GM19467 (cell line): ENCODE data around the gene SLC39A11.
"Not testable (repeated sequence)": the region's sequence is repeated elsewhere in the genome, so short reads cannot be mapped to it uniquely, and the experiment has no call there.

Experiments used
- ATAC-seq: cut with Tn5 transposase; IDR thresholded peaks from one replicate; pipeline ENCODE4 v1.9.1; 2021; ENCODE audit warnings: mild to moderate bottlenecking, moderate library complexity; ENCODE audit not compliant: unreplicated experiment

The SLC39A11 gene

DNA sequence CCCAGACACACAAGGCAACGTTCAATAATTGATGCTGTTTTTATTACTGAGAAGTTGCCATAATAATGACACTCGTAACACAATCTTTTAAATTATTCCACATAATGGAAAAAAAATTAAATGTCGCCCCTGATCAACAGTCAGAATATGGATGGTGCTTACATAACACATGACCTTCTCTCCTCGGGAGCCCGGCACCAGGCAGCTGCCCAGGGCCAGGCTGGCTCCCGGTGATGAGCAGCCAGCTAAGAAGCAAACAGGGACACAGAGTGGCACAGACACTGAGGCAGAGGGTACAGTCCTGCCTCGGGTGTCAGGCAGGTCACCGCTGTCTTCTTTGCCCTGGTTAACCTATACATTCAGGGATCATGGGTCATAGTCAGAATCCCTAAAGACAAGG lies 137.9 kb downstream of the SLC39A11 start:
- ATAC-seq = no peak

GRCh38 chr17:72953621-72954020 lies 138.9 kb downstream of the SLC39A11 start:
- ATAC-seq = no peak

- no peak for ATAC-seq
These were observed 139.7 kb downstream of the SLC39A11 start for GRCh38 chr17:72952641-72953315.

DNA sequence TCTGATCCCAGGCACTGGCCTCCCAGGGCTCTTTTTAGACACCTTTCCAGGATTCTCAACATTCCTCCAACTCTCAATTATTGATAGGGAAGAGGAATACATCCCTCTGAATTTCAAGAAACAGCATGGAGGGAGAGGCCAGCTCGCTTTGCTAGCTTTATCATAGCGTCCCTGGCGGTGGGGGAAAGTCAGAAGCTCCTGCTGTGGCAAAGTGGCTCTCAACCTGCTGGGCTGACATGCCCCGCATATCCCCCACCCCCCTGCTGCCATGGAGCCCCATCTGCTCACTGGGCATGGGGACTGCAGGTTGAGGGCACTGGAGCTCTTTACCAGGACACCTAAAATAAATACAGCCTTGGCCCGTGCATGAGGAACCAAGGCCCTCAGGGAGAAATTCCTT lies 140.3 kb downstream of the SLC39A11 start:
- ATAC-seq = no peak

DNA sequence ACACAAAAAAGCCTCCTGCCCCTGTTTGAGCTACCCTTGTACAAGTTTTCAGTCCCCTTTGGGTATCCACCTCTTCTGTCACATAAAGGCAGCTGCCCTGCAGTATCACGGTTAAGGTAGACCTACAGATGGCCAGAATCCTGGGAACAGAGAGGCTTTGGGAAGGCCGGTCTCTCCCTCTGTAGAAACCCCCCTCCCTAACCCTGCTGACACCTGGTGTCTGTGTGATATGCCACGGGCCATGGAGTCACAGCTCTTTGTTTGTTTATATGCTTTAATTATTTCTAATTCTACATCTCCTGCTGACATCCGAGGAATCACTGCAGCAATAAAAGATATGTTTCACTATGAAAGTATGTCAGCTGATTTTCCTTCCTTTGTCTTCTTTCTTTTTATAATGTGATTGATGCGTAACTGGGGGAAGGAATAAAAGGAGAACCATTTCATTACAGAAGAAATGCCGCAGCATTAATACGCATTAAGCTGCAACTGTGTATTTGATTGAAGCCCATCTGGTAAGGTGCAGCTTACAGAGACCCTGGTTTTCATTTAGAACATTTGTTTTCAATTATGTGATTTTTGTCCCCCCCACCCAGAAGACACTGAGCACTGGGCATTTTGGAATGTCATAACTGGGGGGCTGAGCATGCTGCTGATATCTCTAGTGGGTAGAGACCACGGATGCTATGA lies 142.1 kb downstream of the SLC39A11 start:
- ATAC-seq = no peak

GRCh38 chr17:72948115-72948514 lies 144.4 kb downstream of the SLC39A11 start:
- no peak for ATAC-seq

DNA sequence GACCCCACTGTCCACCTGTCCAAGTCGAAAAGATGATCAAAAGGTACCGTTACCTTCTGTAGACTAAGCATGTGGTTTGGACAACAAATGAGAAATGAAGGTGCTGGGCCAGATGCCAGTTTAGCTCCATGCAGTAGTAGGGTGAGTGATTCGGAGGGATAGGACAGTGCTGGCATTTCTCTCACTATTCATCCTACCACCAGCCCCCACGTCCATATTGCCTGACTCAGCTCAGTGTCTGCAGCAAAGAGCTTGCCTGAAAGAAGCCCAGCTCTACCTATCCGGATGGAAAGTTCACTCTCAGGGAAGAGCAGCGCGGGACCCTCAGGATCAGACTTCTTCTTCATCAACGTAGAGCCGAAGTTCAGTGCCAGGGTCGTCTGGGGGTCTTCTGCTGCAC lies 145.0 kb downstream of the SLC39A11 start:
- no peak for ATAC-seq

GRCh38 chr17:72946696-72947095 lies 145.8 kb downstream of the SLC39A11 start:
- no peak for ATAC-seq

DNA sequence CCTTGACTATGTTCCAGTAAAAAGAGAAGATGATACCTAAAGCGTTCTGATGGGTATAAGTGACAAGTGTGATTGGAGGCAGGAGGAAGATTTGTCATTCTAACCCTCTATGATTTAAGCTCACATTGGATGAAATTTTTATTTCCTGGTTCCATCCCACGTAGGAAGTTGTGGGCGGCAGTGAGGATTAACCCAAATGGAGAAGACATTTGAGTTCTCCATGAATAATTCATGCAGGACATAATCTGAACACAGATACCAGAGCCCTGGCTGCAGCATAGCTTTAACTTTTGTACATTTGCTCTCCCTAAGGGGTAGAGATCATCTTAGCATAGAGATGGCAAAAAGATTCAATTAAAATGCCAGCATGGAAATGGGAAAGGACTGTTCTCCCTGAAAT lies 146.3 kb downstream of the SLC39A11 start:
- ATAC-seq = no peak

GRCh38 chr17:72945473-72945872 lies 147.0 kb downstream of the SLC39A11 start:
- ATAC-seq = no peak

GRCh38 chr17:72943826-72944689 lies 148.4 kb downstream of the SLC39A11 start:
- ATAC-seq = no peak

GRCh38 chr17:72942579-72942978 lies 149.9 kb downstream of the SLC39A11 start:
- no peak for ATAC-seq

DNA sequence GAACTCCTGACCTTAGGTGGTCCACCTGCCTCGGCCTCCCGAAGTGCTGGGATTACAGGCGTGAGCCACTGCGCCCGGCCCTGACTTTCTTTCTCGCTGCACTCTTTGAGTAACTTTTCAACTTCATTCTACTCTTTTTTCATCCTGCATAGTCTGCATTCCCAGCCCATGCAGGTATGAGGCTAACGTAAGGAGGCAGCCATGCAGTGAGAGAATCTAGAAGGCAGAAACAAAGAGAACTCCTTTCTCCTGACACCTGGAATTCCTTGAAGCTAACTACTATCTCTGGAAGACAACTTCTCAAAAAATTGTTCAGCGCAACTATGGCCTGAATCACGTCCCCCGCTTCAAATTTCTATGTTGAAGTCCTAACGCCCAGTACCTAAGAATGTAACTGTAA lies 152.0 kb downstream of the SLC39A11 start:
- ATAC-seq = no peak

DNA sequence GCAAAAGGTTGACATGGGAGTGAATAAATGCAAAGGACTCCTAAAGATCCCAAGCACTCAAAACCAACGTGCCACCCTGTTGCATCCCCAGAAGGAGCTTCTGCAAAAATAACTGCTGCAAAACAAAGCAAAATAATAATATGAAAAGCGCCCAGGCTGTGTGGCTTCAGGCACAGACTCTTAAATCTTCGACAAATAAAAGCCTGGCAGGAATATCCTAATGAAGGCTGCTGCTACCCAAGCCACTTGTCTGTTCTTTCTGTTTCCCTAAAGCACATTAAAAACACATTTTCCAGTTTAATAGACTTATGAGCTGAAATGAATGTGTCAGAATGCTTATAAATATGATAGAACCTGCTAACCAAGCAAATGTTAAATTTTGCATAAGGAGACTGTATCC lies 154.0 kb downstream of the SLC39A11 start:
- no peak for ATAC-seq

GRCh38 chr17:72937707-72938106 lies 154.8 kb downstream of the SLC39A11 start:
- ATAC-seq = no peak

DNA sequence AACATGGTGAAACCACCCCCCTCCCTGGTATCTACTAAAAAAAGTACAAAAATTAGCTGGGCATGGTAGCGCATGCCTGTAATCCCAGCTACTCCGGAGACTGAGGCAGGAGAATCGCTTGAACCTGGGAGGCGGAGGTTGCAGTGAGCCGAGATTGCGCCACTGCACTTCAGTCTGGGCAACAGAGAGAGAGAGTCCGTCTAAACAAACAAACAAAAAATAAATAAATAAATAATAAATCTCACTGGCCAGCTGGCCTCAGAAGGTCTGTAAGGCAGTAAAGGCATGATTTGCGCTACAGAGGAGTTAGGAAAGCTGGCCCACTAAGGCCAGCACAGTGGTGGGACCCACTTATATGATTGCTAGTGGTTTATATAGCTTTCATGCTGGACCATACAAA lies 155.2 kb downstream of the SLC39A11 start:
- ATAC-seq = not testable (repeated sequence)

GRCh38 chr17:72935984-72936383 lies 156.5 kb downstream of the SLC39A11 start:
- ATAC-seq = no peak

DNA sequence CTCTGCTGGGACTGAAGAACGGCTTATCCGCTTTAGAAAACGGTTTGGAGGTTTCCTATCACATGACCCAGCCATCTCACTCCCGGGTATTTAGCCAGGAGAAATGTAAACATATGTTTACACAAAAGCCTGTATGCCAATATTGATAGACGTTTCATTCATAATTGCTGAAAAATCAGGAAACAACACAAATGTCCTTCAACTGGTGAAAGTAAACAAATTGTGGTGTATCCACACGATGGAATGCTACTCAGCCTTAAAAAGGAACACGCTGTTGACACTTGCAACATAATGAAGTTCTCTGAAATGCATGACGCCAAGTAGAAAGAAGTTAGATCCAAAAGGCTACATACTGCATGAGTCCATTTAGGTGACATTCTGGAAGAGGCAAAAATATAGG lies 157.6 kb downstream of the SLC39A11 start:
- no peak for ATAC-seq

DNA sequence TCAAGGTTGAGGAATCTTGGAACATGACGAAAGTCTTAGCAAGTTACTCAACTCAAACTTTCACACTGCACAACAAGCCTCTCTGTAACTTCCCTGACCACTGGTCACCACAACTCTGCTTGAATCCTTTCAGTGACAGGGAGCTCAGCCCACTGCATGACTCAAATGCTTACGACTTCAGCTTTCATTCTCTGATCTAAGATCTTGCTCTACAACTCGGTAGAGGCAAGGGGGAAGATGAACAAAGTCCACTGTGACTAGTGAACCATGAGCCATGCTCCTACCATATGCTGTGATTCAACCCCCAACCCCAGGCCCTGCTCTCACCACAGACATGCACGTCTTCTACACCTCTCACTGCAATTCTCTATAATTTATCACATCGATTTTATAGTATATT lies 160.9 kb downstream of the SLC39A11 start:
- no peak for ATAC-seq

DNA sequence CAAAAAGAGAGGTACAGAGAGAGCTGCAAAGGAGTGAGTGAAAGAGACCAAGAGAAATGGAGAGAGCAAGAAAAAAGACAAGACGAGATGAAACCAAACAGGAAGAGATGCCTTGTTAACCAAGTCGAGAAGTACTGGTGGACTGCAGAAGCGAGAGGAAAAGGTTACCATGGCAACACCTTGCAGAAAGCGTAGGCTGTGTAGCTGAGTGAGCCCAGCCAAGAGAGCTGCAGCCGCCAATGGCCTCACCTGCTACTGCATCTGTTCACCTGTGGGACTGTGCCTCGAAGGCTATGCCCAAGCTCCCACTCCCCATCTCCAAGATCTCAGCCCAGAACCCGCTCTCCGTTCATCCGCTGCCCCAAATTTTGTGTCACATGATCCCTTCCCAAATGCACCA lies 161.3 kb downstream of the SLC39A11 start:
- ATAC-seq = no peak

DNA sequence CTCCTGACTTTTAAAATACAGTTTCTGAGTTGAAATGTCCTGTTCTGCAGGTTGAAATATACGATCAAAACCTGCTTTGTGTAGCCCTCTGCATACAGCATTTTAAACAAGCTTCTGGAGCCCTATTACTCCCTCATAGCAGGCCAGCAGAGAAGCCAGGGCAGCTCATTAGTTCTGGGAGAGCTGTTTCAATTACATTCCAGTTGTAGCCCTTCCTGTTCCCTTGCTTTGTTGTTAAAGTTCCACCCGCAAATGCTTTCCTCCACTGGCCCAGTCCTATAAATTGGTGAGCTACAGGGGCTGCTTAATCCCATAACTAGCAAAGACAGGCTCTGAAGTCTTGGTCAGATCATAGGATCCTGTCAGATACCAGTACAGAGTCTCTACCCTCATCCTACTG lies 162.5 kb downstream of the SLC39A11 start:
- ATAC-seq = no peak
